ENCODE data around the gene SOX5. TPM values are rescaled to one million over a fixed set of nuclear protein-coding genes. Genes with fewer than 3 reads are reported as not detected.

SOX5 gene
- total and polyA plus RNA-seq, 12 donors: 0.17 to 4.3 (median 2.4) TPM

DNA sequence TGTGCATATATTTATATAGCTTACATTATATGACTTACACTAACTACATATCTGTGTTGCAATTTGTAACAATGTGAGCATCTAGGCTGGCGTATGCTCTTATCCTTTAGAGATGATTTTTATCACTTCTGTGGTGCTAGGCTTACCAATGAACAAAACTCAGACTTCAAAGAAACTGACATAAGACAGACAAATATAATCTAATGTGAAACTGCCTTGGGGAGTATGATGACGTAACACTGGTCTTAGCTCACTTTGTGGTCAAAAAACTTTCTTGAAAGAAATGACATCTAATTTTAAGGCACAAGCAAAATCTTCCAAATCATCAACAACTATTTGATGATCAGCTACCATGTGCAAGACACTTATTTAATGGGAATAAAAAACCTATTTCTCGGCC lies 50.0 kb downstream of the SOX5 start:
- Histone ChIP-seq H3K36me3 (no peaks in the 10 kb centered on the region), H3K27me3 (no peaks in the 10 kb centered on the region), H3K4me1 (no peaks in the 10 kb centered on the region), H3K4me3 (no peak overlapping the region), H3K27ac (no peak overlapping the region), H3K9me3 (peaks cover 0 to 11% (median 0%) of the 10 kb centered on the region in 11 donors)
- WGBS, 2 donors: 91 to 96% methylated on average over 3 of the region's 3 CpGs
- intact Hi-C loops (cut with DNase I): no loop called here
- no peak for ATAC-seq
- TF ChIP-seq, protein P1, sequence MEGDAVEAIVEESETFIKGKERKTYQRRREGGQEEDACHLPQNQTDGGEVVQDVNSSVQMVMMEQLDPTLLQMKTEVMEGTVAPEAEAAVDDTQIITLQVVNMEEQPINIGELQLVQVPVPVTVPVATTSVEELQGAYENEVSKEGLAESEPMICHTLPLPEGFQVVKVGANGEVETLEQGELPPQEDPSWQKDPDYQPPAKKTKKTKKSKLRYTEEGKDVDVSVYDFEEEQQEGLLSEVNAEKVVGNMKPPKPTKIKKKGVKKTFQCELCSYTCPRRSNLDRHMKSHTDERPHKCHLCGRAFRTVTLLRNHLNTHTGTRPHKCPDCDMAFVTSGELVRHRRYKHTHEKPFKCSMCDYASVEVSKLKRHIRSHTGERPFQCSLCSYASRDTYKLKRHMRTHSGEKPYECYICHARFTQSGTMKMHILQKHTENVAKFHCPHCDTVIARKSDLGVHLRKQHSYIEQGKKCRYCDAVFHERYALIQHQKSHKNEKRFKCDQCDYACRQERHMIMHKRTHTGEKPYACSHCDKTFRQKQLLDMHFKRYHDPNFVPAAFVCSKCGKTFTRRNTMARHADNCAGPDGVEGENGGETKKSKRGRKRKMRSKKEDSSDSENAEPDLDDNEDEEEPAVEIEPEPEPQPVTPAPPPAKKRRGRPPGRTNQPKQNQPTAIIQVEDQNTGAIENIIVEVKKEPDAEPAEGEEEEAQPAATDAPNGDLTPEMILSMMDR (IDR thresholded peaks at IDR 0.05): no peak
- no peak for DNase-seq

DNA sequence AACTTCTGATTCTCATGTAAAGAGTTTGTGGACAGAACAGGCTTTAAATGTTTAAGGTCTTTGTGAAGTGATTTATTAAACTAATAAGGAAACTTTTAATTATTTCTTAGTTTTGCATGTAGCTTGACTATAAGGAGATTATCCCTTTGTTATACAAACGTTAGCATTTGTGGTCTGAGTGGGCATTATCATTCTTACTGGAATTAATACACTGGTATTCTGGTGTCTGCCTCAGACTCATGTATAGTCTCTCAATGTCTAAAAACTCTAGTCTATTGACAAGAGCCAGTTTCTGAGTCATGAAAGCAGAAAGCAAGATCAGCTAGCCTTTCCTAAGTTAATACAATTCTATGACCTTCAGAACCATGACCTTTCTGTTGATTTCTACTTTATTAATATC lies 51.3 kb downstream of the SOX5 start:
- Histone ChIP-seq H3K9me3 (peaks cover 0 to 11% (median 0%) of the 10 kb centered on the region in 11 donors), H3K27ac (no peak overlapping the region), H3K36me3 (no peaks in the 10 kb centered on the region), H3K4me1 (no peaks in the 10 kb centered on the region), H3K4me3 (no peak overlapping the region), H3K27me3 (no peaks in the 10 kb centered on the region)
- DNase-seq (no peak), ATAC-seq (no peak)
- intact Hi-C loops (cut with DNase I): no loop called here
- TF ChIP-seq, protein P1 (IDR thresholded peaks at IDR 0.05): no peak
- 60 to 71% methylated on average over 1 of the region's 1 CpG for WGBS, 2 donors

DNA sequence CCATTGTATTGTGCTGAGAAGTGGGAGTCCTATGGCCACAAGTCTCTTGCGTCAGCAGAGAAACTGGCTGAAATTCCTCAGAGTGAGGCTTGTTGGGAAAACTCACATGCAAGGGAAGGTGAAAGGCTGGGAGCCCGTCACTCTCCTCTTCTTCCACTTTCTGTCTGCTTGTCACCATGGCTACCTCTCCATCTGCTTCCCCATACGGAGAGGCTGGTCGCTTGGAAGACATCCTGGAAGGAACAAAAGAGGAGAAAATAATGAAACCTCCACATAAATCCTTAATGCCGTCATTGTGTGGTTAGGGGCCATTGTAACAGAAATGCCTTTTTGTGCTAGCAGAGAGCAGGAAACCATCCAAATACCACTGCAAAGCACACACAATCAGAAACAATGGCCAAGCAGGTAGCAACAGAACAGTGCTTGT lies 53.7 kb downstream of the SOX5 start:
- H3K36me3 ChIP-seq: no peaks in the 10 kb centered on the region
- peaks cover 0 to 4% (median 0%) of the 10 kb centered on the region in 11 donors for H3K9me3 ChIP-seq
- 52 to 63% methylated on average over 5 of the region's 5 CpGs for WGBS, 2 donors
- TF ChIP-seq, protein P1 (IDR thresholded peaks at IDR 0.05): no peak
- no peak for ATAC-seq
- no peak overlapping the region for H3K4me3 ChIP-seq
- H3K4me1 ChIP-seq: no peaks in the 10 kb centered on the region
- intact Hi-C loops (cut with DNase I): no loop called here
- no peak for DNase-seq
- H3K27ac ChIP-seq: no peak overlapping the region
- no peaks in the 10 kb centered on the region for H3K27me3 ChIP-seq

DNA sequence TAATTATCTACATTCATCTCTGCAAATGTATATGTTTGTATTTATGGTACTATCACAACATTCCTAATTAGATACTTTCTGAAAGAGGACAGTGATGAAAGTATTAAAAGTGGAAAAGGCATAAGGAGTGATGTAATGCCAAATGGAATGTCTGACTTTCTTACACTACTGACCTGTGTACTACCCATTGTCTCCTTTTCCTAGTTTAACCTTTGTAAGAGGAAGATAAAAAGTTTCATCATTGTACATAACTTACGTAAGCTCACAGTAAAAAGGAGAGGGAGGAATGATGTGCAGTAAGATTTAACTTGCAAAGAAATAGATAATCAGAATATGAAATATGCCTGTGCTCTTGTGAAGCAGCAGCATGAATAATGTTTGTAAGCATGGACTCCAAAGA lies 55.9 kb downstream of the SOX5 start:
- TF ChIP-seq, protein P1 (IDR thresholded peaks at IDR 0.05): no peak
- H3K4me1 ChIP-seq: no peaks in the 10 kb centered on the region
- intact Hi-C loops (cut with DNase I): no loop called here
- H3K4me3 ChIP-seq: no peak overlapping the region
- no peaks in the 10 kb centered on the region for H3K36me3 ChIP-seq
- H3K27ac ChIP-seq: no peak overlapping the region
- H3K27me3 ChIP-seq: no peaks in the 10 kb centered on the region
- H3K9me3 ChIP-seq: no peaks in the 10 kb centered on the region
- WGBS, 2 donors: 93 to 97% methylated on average over 1 of the region's 1 CpG
- ATAC-seq (no peak), DNase-seq (no peak)

Data from heart right ventricle (tissue), 16 donors.